DND-41 (cell line): ENCODE results near the gene TMEM198.

Source experiments
- CTCF ChIP-seq: IDR thresholded peaks from 2 replicates; pipeline ENCODE4 v1.5.1; 2012; ENCODE audit warnings: borderline replicate concordance, low read length, moderate library complexity, mild to moderate bottlenecking; ENCODE audit not compliant: poor library complexity, severe bottlenecking; ENCODE audit errors: extremely low read depth
- EZH2 ChIP-seq: IDR thresholded peaks from 3 replicates; pipeline ENCODE4 v1.6.1; 2012; ENCODE audit warnings: borderline replicate concordance, low read depth, mild to moderate bottlenecking, moderate library complexity, low read length, inconsistent platforms; ENCODE audit not compliant: severe bottlenecking

DNA sequence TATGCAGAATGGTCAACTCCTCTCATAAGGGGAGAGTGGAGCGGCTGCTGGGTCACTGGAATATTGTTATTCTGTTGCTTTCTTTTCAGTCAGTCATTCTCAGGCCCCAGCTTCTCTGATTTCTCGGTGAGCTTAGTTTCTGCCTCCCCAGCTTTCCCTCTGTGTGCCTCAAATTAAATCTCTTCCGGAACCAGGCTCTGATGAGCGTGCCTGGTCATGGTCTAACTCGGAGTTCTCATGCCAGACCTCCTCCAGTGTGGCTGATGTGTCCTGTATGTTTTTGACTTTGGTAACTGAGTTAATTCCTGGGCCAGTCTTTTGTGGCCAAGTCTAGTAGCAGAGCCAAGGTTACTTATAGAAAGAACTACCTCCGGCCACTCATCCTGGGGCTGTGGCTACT is 48.9 kb downstream of the TMEM198 start:
- TF ChIP-seq CTCF (no peak), EZH2 (no peak)
